ENCODE results near the gene IFRD2.

The IFRD2 gene

DNA sequence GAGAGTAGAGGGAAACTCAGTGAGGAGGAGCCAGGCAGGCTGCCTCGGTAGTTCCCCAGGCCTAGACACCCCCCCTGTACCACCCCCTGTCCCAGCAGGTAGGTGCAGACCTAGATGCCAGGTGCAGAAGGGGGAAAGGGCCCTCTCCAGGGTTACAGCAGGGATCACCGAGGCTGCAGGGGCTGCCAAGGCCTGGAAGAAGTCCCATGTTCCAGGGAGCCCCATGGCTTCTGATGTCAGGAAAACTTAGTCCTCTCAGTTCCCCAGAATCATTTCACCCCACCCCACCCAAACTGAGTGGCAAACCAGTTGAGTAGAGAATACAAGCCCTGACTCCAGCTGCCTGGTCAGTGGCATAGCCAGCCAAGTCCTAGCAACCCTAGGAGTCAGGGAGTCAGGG, 30.7 kb downstream of the IFRD2 start:
- TF ChIP-seq, protein P1, sequence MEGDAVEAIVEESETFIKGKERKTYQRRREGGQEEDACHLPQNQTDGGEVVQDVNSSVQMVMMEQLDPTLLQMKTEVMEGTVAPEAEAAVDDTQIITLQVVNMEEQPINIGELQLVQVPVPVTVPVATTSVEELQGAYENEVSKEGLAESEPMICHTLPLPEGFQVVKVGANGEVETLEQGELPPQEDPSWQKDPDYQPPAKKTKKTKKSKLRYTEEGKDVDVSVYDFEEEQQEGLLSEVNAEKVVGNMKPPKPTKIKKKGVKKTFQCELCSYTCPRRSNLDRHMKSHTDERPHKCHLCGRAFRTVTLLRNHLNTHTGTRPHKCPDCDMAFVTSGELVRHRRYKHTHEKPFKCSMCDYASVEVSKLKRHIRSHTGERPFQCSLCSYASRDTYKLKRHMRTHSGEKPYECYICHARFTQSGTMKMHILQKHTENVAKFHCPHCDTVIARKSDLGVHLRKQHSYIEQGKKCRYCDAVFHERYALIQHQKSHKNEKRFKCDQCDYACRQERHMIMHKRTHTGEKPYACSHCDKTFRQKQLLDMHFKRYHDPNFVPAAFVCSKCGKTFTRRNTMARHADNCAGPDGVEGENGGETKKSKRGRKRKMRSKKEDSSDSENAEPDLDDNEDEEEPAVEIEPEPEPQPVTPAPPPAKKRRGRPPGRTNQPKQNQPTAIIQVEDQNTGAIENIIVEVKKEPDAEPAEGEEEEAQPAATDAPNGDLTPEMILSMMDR (IDR thresholded peaks at IDR 0.05; ENCODE audit: low read depth, low read length, missing control alignments) = no peak
- DNase-seq (ENCODE audit: extremely low read depth, low read depth) = no peak
- H3K4me3 ChIP-seq (replicated peaks; ENCODE audit: low read depth, low read length) = no peak overlapping the region

DNA sequence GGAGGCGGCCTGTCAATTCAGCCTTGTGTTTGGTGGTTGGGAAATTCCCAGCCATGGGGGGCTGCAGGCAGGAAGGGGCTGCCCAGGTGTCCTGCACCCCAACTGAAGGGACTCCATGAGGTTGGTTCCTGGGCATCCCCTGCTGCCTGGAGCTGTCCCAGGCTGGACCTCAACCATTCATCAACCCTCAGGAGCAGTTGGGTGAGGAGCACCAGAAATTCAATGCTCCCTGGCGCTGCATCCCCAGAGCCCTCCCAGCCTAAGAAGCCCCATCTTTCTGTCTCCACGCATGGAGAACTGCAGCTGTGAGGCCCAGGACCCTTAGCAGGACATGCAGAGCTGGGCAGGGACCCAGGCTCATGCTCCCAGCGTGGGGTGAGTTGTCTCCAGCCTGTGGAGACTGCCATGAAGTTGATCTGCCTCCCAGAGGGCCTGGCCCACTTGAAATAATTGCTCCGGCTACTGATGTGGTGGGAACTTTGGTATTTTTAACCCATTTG, 31.2 kb downstream of the IFRD2 start:
- TF ChIP-seq, protein P1 (IDR thresholded peaks at IDR 0.05; ENCODE audit: low read depth, low read length, missing control alignments) = no peak
- no peak for DNase-seq (ENCODE audit: extremely low read depth, low read depth)
- H3K4me3 ChIP-seq (replicated peaks; ENCODE audit: low read depth, low read length) = peak overlapping the region; percentile 51

DNA sequence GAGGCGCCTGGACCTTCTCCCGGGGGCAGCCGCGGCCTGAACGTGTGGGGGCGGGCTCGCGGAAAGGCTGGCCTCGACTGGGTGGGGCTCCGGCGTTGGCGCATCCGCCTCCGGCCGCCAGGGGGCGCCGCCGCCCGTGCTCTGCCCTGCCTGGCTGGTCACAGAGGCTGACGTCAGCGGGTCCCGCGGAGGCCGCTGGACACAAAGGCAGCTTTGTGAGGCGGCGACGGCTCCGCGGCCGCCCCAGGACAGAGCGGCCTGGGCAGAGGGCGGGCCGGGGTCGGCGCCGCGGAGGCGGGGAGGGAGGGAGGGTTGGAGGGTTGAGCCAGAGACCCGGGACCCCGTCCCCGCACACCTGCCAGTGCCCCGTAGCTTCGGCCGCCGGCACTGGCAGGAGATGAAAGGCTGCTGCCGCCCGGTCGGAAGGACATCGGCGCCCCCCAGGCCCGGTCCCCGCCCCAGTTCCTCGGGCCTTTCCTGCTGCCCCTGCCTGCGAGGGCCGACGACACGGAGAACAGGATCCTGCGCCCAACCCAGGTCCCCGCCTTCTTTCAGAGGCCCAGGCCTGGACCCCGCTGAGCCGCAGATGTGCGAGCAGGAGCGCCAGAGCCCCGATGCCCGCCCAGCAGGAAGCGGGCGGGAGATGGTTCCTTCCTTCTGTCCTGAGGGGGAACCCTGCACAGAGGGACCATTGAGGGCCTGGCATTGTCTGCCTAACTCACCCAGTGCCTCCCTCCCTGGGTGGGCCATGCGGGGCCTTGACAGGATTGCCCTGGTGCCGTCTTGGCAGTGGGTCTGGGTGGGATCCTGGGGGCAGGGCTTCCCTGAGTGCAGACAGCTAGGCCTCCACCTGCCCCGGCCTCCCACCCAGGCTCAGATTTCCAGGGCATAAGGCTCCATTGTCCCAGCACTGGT, 31.9 kb downstream of the IFRD2 start:
- peak overlapping the region; percentile 51 for H3K4me3 ChIP-seq (replicated peaks; ENCODE audit: low read depth, low read length)
- DNase-seq (ENCODE audit: extremely low read depth, low read depth) = no peak
- TF ChIP-seq, protein P1 (IDR thresholded peaks at IDR 0.05; ENCODE audit: low read depth, low read length, missing control alignments) = peak; percentile 86

DNA sequence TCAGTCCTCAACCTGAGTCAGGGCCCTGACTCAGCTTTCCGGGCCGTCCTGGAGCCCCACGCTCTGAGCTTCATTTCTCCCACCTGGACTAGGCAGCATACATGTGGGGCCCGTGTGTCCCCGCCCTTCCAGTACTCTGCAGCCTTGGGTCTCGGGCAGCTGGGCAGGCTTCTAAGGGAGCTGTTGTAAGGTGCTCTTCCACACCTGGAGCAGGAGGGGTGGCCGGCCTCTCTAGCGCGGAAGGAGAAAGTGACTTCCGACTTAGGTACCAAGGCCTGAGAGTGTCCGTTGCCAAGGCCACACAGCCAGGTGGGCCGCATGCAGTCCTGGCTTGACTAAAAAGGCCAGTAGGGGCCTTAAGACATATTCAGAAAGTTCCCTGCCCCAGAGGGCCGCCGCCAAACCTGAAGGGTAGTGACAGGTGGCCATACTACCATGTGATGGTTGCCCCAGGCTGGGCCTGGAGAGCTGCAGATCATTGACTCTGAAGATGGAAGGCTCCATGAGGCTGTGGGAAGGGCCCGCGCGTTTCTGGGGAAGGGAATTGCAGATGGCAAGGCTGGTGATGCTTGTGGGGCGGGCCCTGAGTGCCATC, 32.7 kb downstream of the IFRD2 start:
- TF ChIP-seq, protein P1 (IDR thresholded peaks at IDR 0.05; ENCODE audit: low read depth, low read length, missing control alignments) = no peak
- no peak overlapping the region for H3K4me3 ChIP-seq (replicated peaks; ENCODE audit: low read depth, low read length)
- DNase-seq (ENCODE audit: extremely low read depth, low read depth) = no peak

DNA sequence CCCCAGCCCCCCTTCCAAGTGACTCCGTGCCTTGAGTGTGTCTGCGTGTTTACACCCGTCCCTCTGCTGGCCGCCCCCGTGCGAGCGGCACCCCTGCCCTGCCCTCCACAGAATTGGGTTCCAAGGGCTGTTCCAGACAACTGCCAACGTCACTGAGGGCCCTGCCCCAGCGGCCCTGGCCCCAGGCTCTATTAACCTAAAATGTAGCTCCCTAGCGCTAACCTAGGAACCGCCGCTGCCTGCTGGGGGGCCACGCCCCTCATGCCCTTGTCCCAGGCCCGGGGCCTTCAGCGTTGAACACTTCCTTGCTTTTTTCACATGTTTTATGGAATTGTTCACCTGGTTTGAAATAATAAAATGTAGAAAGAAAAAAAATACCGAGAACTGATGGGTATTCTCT, 33.2 kb downstream of the IFRD2 start:
- no peak overlapping the region for H3K4me3 ChIP-seq (replicated peaks; ENCODE audit: low read depth, low read length)
- TF ChIP-seq, protein P1 (IDR thresholded peaks at IDR 0.05; ENCODE audit: low read depth, low read length, missing control alignments) = no peak
- DNase-seq (ENCODE audit: extremely low read depth, low read depth) = no peak

DNA sequence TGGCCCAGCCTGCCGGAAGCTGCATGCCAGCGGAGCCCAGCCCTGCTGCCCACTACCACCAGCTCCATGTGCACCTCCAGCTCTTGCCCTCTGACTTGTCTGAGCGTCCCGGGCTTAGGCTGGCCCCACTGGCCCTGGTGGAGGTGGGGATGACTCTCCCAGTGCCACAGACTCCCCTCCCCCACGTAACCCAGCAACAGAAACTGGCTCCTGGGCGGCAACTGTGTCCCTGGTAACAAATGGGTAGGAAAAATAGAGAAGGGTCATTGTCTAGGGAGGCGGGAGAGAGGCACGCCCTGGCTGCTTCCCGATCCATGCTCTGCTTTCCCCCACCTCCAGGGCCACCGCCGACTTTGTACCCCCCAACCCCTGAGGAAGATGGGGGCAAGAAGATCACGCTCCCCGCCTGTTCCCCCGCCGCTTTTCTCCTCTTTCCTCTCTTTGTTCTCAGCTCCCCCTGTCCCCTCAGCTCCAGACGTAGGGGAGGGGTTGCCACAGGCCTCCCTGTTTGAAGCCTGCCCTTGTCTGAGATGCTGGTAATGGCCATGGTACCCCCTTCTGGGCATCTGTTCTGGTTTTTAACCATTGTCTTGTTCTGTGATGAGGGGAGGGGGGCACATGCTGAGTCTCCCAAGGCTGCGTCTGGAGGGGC, 34.1 kb downstream of the IFRD2 start:
- TF ChIP-seq, protein P1 (IDR thresholded peaks at IDR 0.05; ENCODE audit: low read depth, low read length, missing control alignments) = no peak
- H3K4me3 ChIP-seq (replicated peaks; ENCODE audit: low read depth, low read length) = no peak overlapping the region
- DNase-seq (ENCODE audit: extremely low read depth, low read depth) = no peak

Measured in HFF-Myc (cell line).